ENCODE results near the gene TKT.

Gene TKT

GRCh38 chr3:53293867-53294266 lies 38.0 kb upstream of the TKT start:
- TF ChIP-seq CTCF (IDR thresholded peaks at IDR 0.05; ENCODE audit: insufficient read depth, low read depth, low read length, missing control alignments), result no peak
- DNase-seq (ENCODE audit: low read depth), result no peak
- H3K4me3 ChIP-seq (ENCODE audit: low read depth, low read length), result no peak overlapping the region

GRCh38 chr3:53288214-53288613 lies 32.4 kb upstream of the TKT start:
- TF ChIP-seq CTCF (IDR thresholded peaks at IDR 0.05; ENCODE audit: insufficient read depth, low read depth, low read length, missing control alignments), result no peak
- no peak overlapping the region for H3K4me3 ChIP-seq (ENCODE audit: low read depth, low read length)
- DNase-seq (ENCODE audit: low read depth), result no peak

GRCh38 chr3:53287131-53287629 lies 31.4 kb upstream of the TKT start:
- H3K4me3 ChIP-seq (ENCODE audit: low read depth, low read length), result no peak overlapping the region
- no peak for TF ChIP-seq CTCF (IDR thresholded peaks at IDR 0.05; ENCODE audit: insufficient read depth, low read depth, low read length, missing control alignments)
- DNase-seq (ENCODE audit: low read depth), result no peak

- TF ChIP-seq CTCF (IDR thresholded peaks at IDR 0.05; ENCODE audit: insufficient read depth, low read depth, low read length, missing control alignments), result no peak
- H3K4me3 ChIP-seq (ENCODE audit: low read depth, low read length), result no peak overlapping the region
- DNase-seq (ENCODE audit: low read depth), result no peak
Observed at GRCh38 chr3:53286727-53287126, 30.9 kb upstream of the TKT start.

- no peak overlapping the region for H3K4me3 ChIP-seq (ENCODE audit: low read depth, low read length)
- no peak for DNase-seq (ENCODE audit: low read depth)
- TF ChIP-seq CTCF (IDR thresholded peaks at IDR 0.05; ENCODE audit: insufficient read depth, low read depth, low read length, missing control alignments), result no peak
Observed at GRCh38 chr3:53282581-53282980, 26.8 kb upstream of the TKT start.

- H3K4me3 ChIP-seq (ENCODE audit: low read depth, low read length), result no peak overlapping the region
- DNase-seq (ENCODE audit: low read depth), result no peak
- TF ChIP-seq CTCF (IDR thresholded peaks at IDR 0.05; ENCODE audit: insufficient read depth, low read depth, low read length, missing control alignments), result no peak
Observed at GRCh38 chr3:53278667-53279066, 22.8 kb upstream of the TKT start.

- no peak for DNase-seq (ENCODE audit: low read depth)
- no peak for TF ChIP-seq CTCF (IDR thresholded peaks at IDR 0.05; ENCODE audit: insufficient read depth, low read depth, low read length, missing control alignments)
- no peak overlapping the region for H3K4me3 ChIP-seq (ENCODE audit: low read depth, low read length)
Observed at GRCh38 chr3:53274938-53275605, 19.2 kb upstream of the TKT start.

All from GM12865 (cell line).